MM.1S (cell line): ENCODE measurements around the gene RGMA.

Experiments
- DNase-seq: peaks from one replicate; pipeline ENCODE4 v3.0.0-alpha.2; 2015
- H2AFZ ChIP-seq: fragments of 300-600 bp; sonication (generic); 2 replicates; pipeline ENCODE4 v1.6.0; 2016; ENCODE audit warnings: antibody characterized with exemption, low read length
- H3F3A ChIP-seq: fragments of 300-600 bp; sonication (generic); 2 replicates; pipeline ENCODE4 v1.6.1; 2016; ENCODE audit warnings: mild to moderate bottlenecking, antibody characterized with exemption, low read length, moderate library complexity, mixed read lengths; ENCODE audit not compliant: insufficient read depth
- H3K27ac ChIP-seq: fragments of 300-600 bp; sonication (generic); 2 replicates; pipeline ENCODE4 v1.5.1; 2016; ENCODE audit warnings: mild to moderate bottlenecking, low read length
- H3K27me3 ChIP-seq: fragments of 300-600 bp; sonication (generic); replicated peaks from 2 replicates; pipeline ENCODE4 v1.6.0; 2016; ENCODE audit warnings: low read length; ENCODE audit not compliant: insufficient read depth
- H3K36me3 ChIP-seq: fragments of 300-600 bp; sonication (generic); replicated peaks from 2 replicates; pipeline ENCODE4 v1.6.1; 2016; ENCODE audit warnings: mild to moderate bottlenecking, low read length, mixed read lengths; ENCODE audit not compliant: insufficient read depth
- H3K4me1 ChIP-seq: fragments of 300-600 bp; sonication (generic); 2 replicates; pipeline ENCODE4 v1.6.1; 2016; ENCODE audit warnings: low read length, mixed read lengths
- H3K4me2 ChIP-seq: fragments of 300-600 bp; sonication (generic); 2 replicates; pipeline ENCODE4 v1.6.0; 2016; ENCODE audit warnings: low read depth, low read length
- H3K4me3 ChIP-seq: fragments of 300-600 bp; sonication (generic); 2 replicates; pipeline ENCODE4 v1.5.1; 2016; ENCODE audit warnings: low read length, mixed read lengths
- H3K79me2 ChIP-seq: fragments of 300-600 bp; sonication (generic); 2 replicates; pipeline ENCODE4 v1.6.1; 2016; ENCODE audit warnings: mixed run types, low read length, mixed read lengths
- H3K9ac ChIP-seq: fragments of 300-600 bp; sonication (generic); 2 replicates; pipeline ENCODE4 v1.6.1; 2016; ENCODE audit warnings: low read length, mixed read lengths
- H3K9me2 ChIP-seq: fragments of 300-600 bp; sonication (generic); replicated peaks from 2 replicates; pipeline ENCODE4 v1.6.1; 2016; ENCODE audit warnings: mild to moderate bottlenecking, low read length, mixed read lengths; ENCODE audit not compliant: insufficient read depth
- H3K9me3 ChIP-seq: fragments of 300-600 bp; sonication (generic); replicated peaks from 2 replicates; pipeline ENCODE4 v1.6.1; 2016; ENCODE audit warnings: mild to moderate bottlenecking, low read length, mixed read lengths; ENCODE audit not compliant: insufficient read depth
- H4K20me1 ChIP-seq: fragments of 300-600 bp; sonication (generic); 2 replicates; pipeline ENCODE4 v1.6.1; 2016; ENCODE audit warnings: mild to moderate bottlenecking, low read length, moderate library complexity, mixed read lengths; ENCODE audit not compliant: insufficient read depth
- CTCF ChIP-seq: fragments of 300-600 bp; sonication (generic); IDR thresholded peaks from 2 replicates; pipeline ENCODE4 v1.5.1; 2016; ENCODE audit warnings: antibody characterized with exemption, low read length, mixed read lengths
- EZH2 ChIP-seq: fragments of 300-600 bp; sonication (generic); optimal IDR thresholded peaks from 2 replicates; pipeline ENCODE3; 2017; ENCODE audit warnings: low read depth, mild to moderate bottlenecking, antibody characterized with exemption, low read length, mixed read lengths
- EZH2phosphoT487 ChIP-seq: fragments of 300-600 bp; sonication (generic); IDR thresholded peaks from 2 replicates; pipeline ENCODE4 v1.6.1; 2018; ENCODE audit warnings: antibody characterized with exemption, low read length

Gene RGMA

GRCh38 chr15:93026380-93026817, 62.6 kb downstream of the RGMA start:
- no peaks in the 10 kb centered on the region for H3K9me2 ChIP-seq
- H3K4me3 ChIP-seq, result no peak overlapping the region
- no peak overlapping the region for H3K27ac ChIP-seq
- H3F3A ChIP-seq, result peaks cover 17% of the 10 kb centered on the region
- no peak overlapping the region for H2AFZ ChIP-seq
- TF ChIP-seq EZH2 (no peak), CTCF (no peak), EZH2phosphoT487 (no peak)
- H3K36me3 ChIP-seq, result peaks cover 11% of the 10 kb centered on the region; the same call in 1 of the 2 replicates
- H3K9me3 ChIP-seq, result no peaks in the 10 kb centered on the region
- no peaks in the 10 kb centered on the region for H3K27me3 ChIP-seq
- no peak overlapping the region for H3K9ac ChIP-seq
- no peak overlapping the region for H3K4me2 ChIP-seq
- H3K79me2 ChIP-seq, result peaks cover 17% of the 10 kb centered on the region
- peaks cover 10% of the 10 kb centered on the region for H3K4me1 ChIP-seq
- H4K20me1 ChIP-seq, result no peaks in the 10 kb centered on the region
- no peak for DNase-seq

GRCh38 chr15:93025625-93025982, 63.4 kb downstream of the RGMA start:
- H3F3A ChIP-seq, result peaks cover 23% of the 10 kb centered on the region
- no peak overlapping the region for H3K4me2 ChIP-seq
- H3K79me2 ChIP-seq, result peaks cover 17% of the 10 kb centered on the region
- H3K36me3 ChIP-seq, result peaks cover 12% of the 10 kb centered on the region; the same call in 1 of the 2 replicates
- no peaks in the 10 kb centered on the region for H3K9me2 ChIP-seq
- TF ChIP-seq EZH2 (no peak), EZH2phosphoT487 (no peak), CTCF (no peak)
- DNase-seq, result no peak
- no peaks in the 10 kb centered on the region for H3K27me3 ChIP-seq
- no peak overlapping the region for H3K4me3 ChIP-seq
- no peaks in the 10 kb centered on the region for H4K20me1 ChIP-seq
- no peak overlapping the region for H3K9ac ChIP-seq
- H3K4me1 ChIP-seq, result peaks cover 18% of the 10 kb centered on the region
- no peak overlapping the region for H2AFZ ChIP-seq
- no peaks in the 10 kb centered on the region for H3K9me3 ChIP-seq
- no peak overlapping the region for H3K27ac ChIP-seq

GRCh38 chr15:93024716-93025624, 64.0 kb downstream of the RGMA start:
- no peak overlapping the region for H3K27ac ChIP-seq
- peaks cover 18% of the 10 kb centered on the region for H3K36me3 ChIP-seq
- peaks cover 17% of the 10 kb centered on the region for H3K79me2 ChIP-seq
- TF ChIP-seq EZH2 (no peak), EZH2phosphoT487 (no peak), CTCF (no peak)
- no peak overlapping the region for H3K4me2 ChIP-seq
- no peak for DNase-seq
- H3K9ac ChIP-seq, result no peak overlapping the region
- no peak overlapping the region for H3K4me3 ChIP-seq
- H3K4me1 ChIP-seq, result peaks cover 21% of the 10 kb centered on the region
- H2AFZ ChIP-seq, result no peak overlapping the region
- peaks cover 23% of the 10 kb centered on the region for H3F3A ChIP-seq
- H3K9me2 ChIP-seq, result no peaks in the 10 kb centered on the region
- H4K20me1 ChIP-seq, result no peaks in the 10 kb centered on the region
- H3K9me3 ChIP-seq, result no peaks in the 10 kb centered on the region
- no peaks in the 10 kb centered on the region for H3K27me3 ChIP-seq
